Neuronal stem cell (in vitro differentiated cells): Measurements from ENCODE around the gene TMEM50B.

Experiments used
- DNase-seq: peaks from one replicate; pipeline ENCODE4 v3.0.0-alpha.2; 2013; ENCODE audit warnings: low spot score
- H2AFZ ChIP-seq: one replicate; pipeline ENCODE4 v1.6.1; 2013; ENCODE audit warnings: mild to moderate bottlenecking, low read length, inconsistent platforms
- H2AK5ac ChIP-seq: 2 replicates; pipeline ENCODE4 v1.6.1; 2013; ENCODE audit warnings: low read depth, mild to moderate bottlenecking, inconsistent platforms, low read length, moderate library complexity, mixed read lengths
- H2BK120ac ChIP-seq: 2 replicates; pipeline ENCODE4 v1.6.1; 2013; ENCODE audit warnings: low read depth, mild to moderate bottlenecking, inconsistent platforms, low read length, moderate library complexity, mixed read lengths
- H2BK12ac ChIP-seq: one replicate; pipeline ENCODE4 v1.6.1; 2013; ENCODE audit warnings: low read length, inconsistent platforms
- H2BK15ac ChIP-seq: 2 replicates; pipeline ENCODE4 v1.6.1; 2013; ENCODE audit warnings: mild to moderate bottlenecking, low read length, inconsistent platforms, mixed read lengths
- H2BK5ac ChIP-seq: one replicate; pipeline ENCODE4 v1.6.1; 2013; ENCODE audit warnings: inconsistent platforms, mild to moderate bottlenecking, low read length, moderate library complexity
- H3K14ac ChIP-seq: one replicate; pipeline ENCODE4 v1.6.1; 2013; ENCODE audit warnings: low read length, inconsistent platforms
- H3K18ac ChIP-seq: 2 replicates; pipeline ENCODE4 v1.6.1; 2013; ENCODE audit warnings: low read length, inconsistent platforms
- H3K23ac ChIP-seq: 2 replicates; pipeline ENCODE4 v1.6.1; 2013; ENCODE audit warnings: low read depth, mild to moderate bottlenecking, mixed read lengths, low read length, inconsistent platforms; ENCODE audit not compliant: poor library complexity
- H3K27ac ChIP-seq: replicated peaks from 3 replicates; pipeline ENCODE4 v1.5.1; 2013; ENCODE audit warnings: low read length, inconsistent platforms
- H3K27me3 ChIP-seq, 3 experiments: 2 replicates each; pipeline ENCODE4 v1.6.1; 2013; ENCODE audit warnings: low read length in 3 of 3, mild to moderate bottlenecking in 2 of 3, inconsistent platforms in 1 of 3, low read depth in 1 of 3, mixed read lengths in 1 of 3, moderate library complexity in 1 of 3; ENCODE audit not compliant: control insufficient read depth in 3 of 3, insufficient read depth in 3 of 3
- H3K36me3 ChIP-seq, 2 donors: replicated peaks in 1 of 2; 2 replicates each; pipeline ENCODE4 v1.6.1; 2013; ENCODE audit warnings: low read length in 2 of 2; ENCODE audit not compliant: control insufficient read depth in 2 of 2, insufficient read depth in 2 of 2
- H3K4ac ChIP-seq: 2 replicates; pipeline ENCODE4 v1.6.1; 2013; ENCODE audit warnings: inconsistent platforms, mild to moderate bottlenecking, low read length, moderate library complexity
- H3K4me1 ChIP-seq, 2 donors: 1 replicate in 1 of 2; 2 replicates in 1 of 2; pipeline ENCODE4 v1.6.1; 2013; ENCODE audit warnings: low read length in 2 of 2, low read depth in 1 of 2; ENCODE audit not compliant: control insufficient read depth in 2 of 2, insufficient read depth in 1 of 2
- H3K4me2 ChIP-seq: one replicate; pipeline ENCODE4 v1.6.1; 2013; ENCODE audit warnings: mild to moderate bottlenecking, low read length, inconsistent platforms; ENCODE audit not compliant: insufficient read depth, poor library complexity, severe bottlenecking
- H3K4me3 ChIP-seq, 2 donors: 2 replicates each; pipeline ENCODE4 v1.5.1; 2013; ENCODE audit warnings: low read length in 2 of 2, mild to moderate bottlenecking in 2 of 2, inconsistent platforms in 1 of 2, moderate library complexity in 1 of 2
- H3K79me1 ChIP-seq: one replicate; pipeline ENCODE4 v1.6.1; 2013; ENCODE audit warnings: low read depth, mild to moderate bottlenecking, inconsistent platforms, low read length, moderate library complexity
- H3K9ac ChIP-seq: one replicate; pipeline ENCODE4 v1.6.1; 2013; ENCODE audit warnings: mild to moderate bottlenecking, low read depth, low read length, inconsistent platforms; ENCODE audit not compliant: poor library complexity
- H3K9me3 ChIP-seq, 2 donors: replicated peaks in 1 of 2; 2 replicates each; pipeline versions ENCODE3 to v1.6.1; 2013; ENCODE audit warnings: low read length in 2 of 2, mild to moderate bottlenecking in 2 of 2, inconsistent platforms in 1 of 2, low read depth in 1 of 2, mixed read lengths in 1 of 2, moderate library complexity in 1 of 2; ENCODE audit not compliant: control insufficient read depth in 2 of 2, insufficient read depth in 1 of 2
- H4K8ac ChIP-seq: one replicate; pipeline ENCODE4 v1.6.1; 2013; ENCODE audit warnings: low read depth, mild to moderate bottlenecking, inconsistent platforms, low read length, moderate library complexity
- H4K91ac ChIP-seq: one replicate; pipeline ENCODE4 v1.6.1; 2013; ENCODE audit warnings: low read length, low read depth, mild to moderate bottlenecking, inconsistent platforms; ENCODE audit not compliant: poor library complexity
- WGBS, 2 donors: extraction: QIAGEN DNeasy Blood & Tissue Kit; methylation state at CpG; one replicate each; pipeline ENCODE4 v1.1.7; 2013; ENCODE audit warnings: missing lambda C conversion rate in 2 of 2, mixed read lengths in 1 of 2; ENCODE audit not compliant: insufficient read length in 2 of 2, insufficient replicate concordance in 1 of 2; ENCODE audit errors: extremely low coverage in 2 of 2; 5-methylcytosine and 5-hydroxymethylcytosine counted together

TMEM50B gene

GRCh38 chr21:33403128-33403785 lies 76.5 kb downstream of the TMEM50B start, which contains the start of gene IFNGR2:
Gene IFNGR2 (plus strand): TSS chr21:33403413. CDS start chr21:33403544, 131 bp downstream.
- H2BK15ac ChIP-seq, result peak within 1 kb of the TSS; percentile 58
- peak within 1 kb of the TSS; percentile 49 for H3K14ac ChIP-seq
- peak within 1 kb of the TSS; percentile 96 for H2BK120ac ChIP-seq
- no CpG with 5 or more reads among the region's 89 CpGs for WGBS, 2 donors
- H2BK5ac ChIP-seq, result peak within 1 kb of the TSS; percentile 75
- H3K9me3 ChIP-seq, result peaks cover 0 to 2% of the 10 kb centered on the region in 2 donors
- peak within 1 kb of the TSS; percentile 98 for H3K18ac ChIP-seq
- peaks cover 3 to 13% of the 10 kb centered on the region in 2 donors for H3K36me3 ChIP-seq
- H3K27me3 ChIP-seq, result peaks cover 0 to 2% (median 0%) of the 10 kb centered on the region in 3 experiments
- H4K91ac ChIP-seq, result no peak within 1 kb of the TSS
- peak within 1 kb of the TSS; percentile 58 to 91 for H3K4me3 ChIP-seq
- peaks cover 0 to 5% of the 10 kb centered on the region in 2 donors for H3K4me1 ChIP-seq
- DNase-seq, result peak; percentile 29
- peaks cover 6% of the 10 kb centered on the region for H3K79me1 ChIP-seq
- peak within 1 kb of the TSS; percentile 61 for H3K4me2 ChIP-seq
- peak within 1 kb of the TSS; percentile 22 for H2BK12ac ChIP-seq
- H3K9ac ChIP-seq, result peak within 1 kb of the TSS; percentile 90
- no peak within 1 kb of the TSS for H4K8ac ChIP-seq
- H2AK5ac ChIP-seq, result peak within 1 kb of the TSS; percentile 75
- peak within 1 kb of the TSS; percentile 91 for H2AFZ ChIP-seq
- no peak within 1 kb of the TSS for H3K4ac ChIP-seq
- H3K27ac ChIP-seq, result peak within 1 kb of the TSS; percentile 50
- H3K23ac ChIP-seq, result peak within 1 kb of the TSS; percentile 80

GRCh38 chr21:33402001-33402979 lies 77.5 kb downstream of the TMEM50B start:
- Histone ChIP-seq H3K36me3 (peaks cover 3 to 11% of the 10 kb centered on the region in 2 donors), H3K27me3 (peaks cover 0 to 4% (median 0%) of the 10 kb centered on the region in 3 experiments), H2BK15ac (no peak overlapping the region), H2BK5ac (no peak overlapping the region), H3K4me3 (peak overlapping the region in 1 of 2 donors; percentile 58), H2BK120ac (peak overlapping the region; percentile 96), H3K27ac (peak overlapping the region; percentile 50), H3K23ac (no peak overlapping the region), H3K14ac (no peak overlapping the region), H4K8ac (no peak overlapping the region), H3K4me1 (peaks cover 0 to 5% of the 10 kb centered on the region in 2 donors), H2BK12ac (no peak overlapping the region), H3K79me1 (peaks cover 6% of the 10 kb centered on the region), H3K9me3 (peaks cover 0 to 2% of the 10 kb centered on the region in 2 donors), H3K9ac (no peak overlapping the region), H3K4me2 (peak overlapping the region; percentile 61), H2AK5ac (no peak overlapping the region), H4K91ac (no peak overlapping the region), H3K18ac (peak overlapping the region; percentile 61), H3K4ac (no peak overlapping the region), H2AFZ (peak overlapping the region; percentile 91)
- DNase-seq, result peak; percentile 39
- WGBS, 2 donors, result no CpG with 5 or more reads among the region's 45 CpGs

- Histone ChIP-seq H3K14ac (no peak overlapping the region), H2BK12ac (no peak overlapping the region), H2BK5ac (no peak overlapping the region), H3K27ac (no peak overlapping the region), H2AK5ac (no peak overlapping the region), H3K4me1 (peaks cover 0 to 5% of the 10 kb centered on the region in 2 donors), H3K23ac (no peak overlapping the region), H3K9ac (no peak overlapping the region), H3K4ac (no peak overlapping the region), H4K91ac (no peak overlapping the region), H3K27me3 (peaks cover 0 to 4% (median 0%) of the 10 kb centered on the region in 3 experiments), H3K18ac (no peak overlapping the region), H3K36me3 (peaks cover 3 to 6% of the 10 kb centered on the region in 2 donors), H2BK120ac (no peak overlapping the region), H2AFZ (no peak overlapping the region), H3K9me3 (peaks cover 0 to 2% of the 10 kb centered on the region in 2 donors), H4K8ac (no peak overlapping the region), H3K4me2 (no peak overlapping the region), H3K4me3 (no peak overlapping the region), H3K79me1 (peaks cover 6% of the 10 kb centered on the region), H2BK15ac (no peak overlapping the region)
- WGBS, 2 donors, result no CpG with 5 or more reads among the region's 6 CpGs
- DNase-seq, result no peak
These were observed 78.2 kb downstream of the TMEM50B start for GRCh38 chr21:33401630-33401992.
